ENCODE measurements around the gene FSIP1.

DNA sequence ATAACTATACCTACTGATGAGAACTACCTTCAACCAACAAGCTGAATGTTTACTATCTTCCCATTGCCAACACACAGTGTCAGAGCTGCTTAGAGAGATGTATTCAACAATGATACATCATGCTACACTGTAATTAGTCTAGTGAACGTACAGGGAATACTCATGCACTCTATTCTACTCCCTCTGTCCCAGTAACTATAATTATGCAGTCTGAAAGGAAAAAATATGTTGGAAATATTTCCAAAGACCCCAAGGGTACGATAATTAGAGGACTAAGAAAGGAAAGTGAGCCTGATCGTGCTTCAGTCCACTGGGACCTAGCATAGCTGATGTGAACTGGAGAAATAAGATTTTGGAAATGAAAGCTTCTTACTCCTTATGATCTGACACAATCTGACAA is 36.9 kb upstream of the FSIP1 start:
- TF ChIP-seq, protein P1, sequence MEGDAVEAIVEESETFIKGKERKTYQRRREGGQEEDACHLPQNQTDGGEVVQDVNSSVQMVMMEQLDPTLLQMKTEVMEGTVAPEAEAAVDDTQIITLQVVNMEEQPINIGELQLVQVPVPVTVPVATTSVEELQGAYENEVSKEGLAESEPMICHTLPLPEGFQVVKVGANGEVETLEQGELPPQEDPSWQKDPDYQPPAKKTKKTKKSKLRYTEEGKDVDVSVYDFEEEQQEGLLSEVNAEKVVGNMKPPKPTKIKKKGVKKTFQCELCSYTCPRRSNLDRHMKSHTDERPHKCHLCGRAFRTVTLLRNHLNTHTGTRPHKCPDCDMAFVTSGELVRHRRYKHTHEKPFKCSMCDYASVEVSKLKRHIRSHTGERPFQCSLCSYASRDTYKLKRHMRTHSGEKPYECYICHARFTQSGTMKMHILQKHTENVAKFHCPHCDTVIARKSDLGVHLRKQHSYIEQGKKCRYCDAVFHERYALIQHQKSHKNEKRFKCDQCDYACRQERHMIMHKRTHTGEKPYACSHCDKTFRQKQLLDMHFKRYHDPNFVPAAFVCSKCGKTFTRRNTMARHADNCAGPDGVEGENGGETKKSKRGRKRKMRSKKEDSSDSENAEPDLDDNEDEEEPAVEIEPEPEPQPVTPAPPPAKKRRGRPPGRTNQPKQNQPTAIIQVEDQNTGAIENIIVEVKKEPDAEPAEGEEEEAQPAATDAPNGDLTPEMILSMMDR (IDR thresholded peaks at IDR 0.05): no peak
- no peak for TF ChIP-seq POLR2A (IDR thresholded peaks at IDR 0.05; ENCODE audit: low read depth)
